ENCODE data around the gene DAGLB.

DAGLB gene

DNA sequence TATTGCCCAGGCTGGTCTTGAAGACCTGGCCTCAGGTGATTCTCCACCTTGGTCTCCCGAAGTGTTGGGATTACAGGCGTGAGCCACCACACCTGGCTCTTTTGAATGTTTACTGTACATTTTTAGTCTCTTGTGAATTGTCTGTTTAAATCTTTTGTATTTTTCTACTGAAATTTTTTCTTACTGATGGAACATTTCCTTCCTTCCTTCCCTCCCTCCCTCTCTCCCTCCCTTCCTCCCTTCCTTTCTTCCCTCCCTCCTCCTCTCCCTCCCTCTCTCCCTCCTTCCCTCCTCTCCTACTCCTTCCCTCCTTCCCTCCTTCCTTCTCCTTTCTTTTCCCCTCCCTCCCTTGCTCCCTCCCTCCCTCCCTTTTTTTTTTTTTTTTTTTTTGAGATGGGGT is 58.0 kb downstream of the DAGLB start:
- H4K20me1 ChIP-seq (ENCODE audit: control insufficient read depth, insufficient read depth, low read depth, low read length) = peaks cover 46% of the 10 kb centered on the region
- no peak overlapping the region for H3K4me2 ChIP-seq (ENCODE audit: low read length)
- H3K79me2 ChIP-seq (ENCODE audit: control insufficient read depth, low read length) = peaks cover 100% of the 10 kb centered on the region
- TF ChIP-seq, protein P1, sequence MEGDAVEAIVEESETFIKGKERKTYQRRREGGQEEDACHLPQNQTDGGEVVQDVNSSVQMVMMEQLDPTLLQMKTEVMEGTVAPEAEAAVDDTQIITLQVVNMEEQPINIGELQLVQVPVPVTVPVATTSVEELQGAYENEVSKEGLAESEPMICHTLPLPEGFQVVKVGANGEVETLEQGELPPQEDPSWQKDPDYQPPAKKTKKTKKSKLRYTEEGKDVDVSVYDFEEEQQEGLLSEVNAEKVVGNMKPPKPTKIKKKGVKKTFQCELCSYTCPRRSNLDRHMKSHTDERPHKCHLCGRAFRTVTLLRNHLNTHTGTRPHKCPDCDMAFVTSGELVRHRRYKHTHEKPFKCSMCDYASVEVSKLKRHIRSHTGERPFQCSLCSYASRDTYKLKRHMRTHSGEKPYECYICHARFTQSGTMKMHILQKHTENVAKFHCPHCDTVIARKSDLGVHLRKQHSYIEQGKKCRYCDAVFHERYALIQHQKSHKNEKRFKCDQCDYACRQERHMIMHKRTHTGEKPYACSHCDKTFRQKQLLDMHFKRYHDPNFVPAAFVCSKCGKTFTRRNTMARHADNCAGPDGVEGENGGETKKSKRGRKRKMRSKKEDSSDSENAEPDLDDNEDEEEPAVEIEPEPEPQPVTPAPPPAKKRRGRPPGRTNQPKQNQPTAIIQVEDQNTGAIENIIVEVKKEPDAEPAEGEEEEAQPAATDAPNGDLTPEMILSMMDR (IDR thresholded peaks at IDR 0.05; ENCODE audit: low read depth, low read length, poor library complexity, severe bottlenecking) = no peak
- no peak for TF ChIP-seq EZH2phosphoT487 (IDR thresholded peaks at IDR 0.05; ENCODE audit: borderline replicate concordance, low read length)
- H3K9me3 ChIP-seq (ENCODE audit: control insufficient read depth, insufficient read depth, low read length) = no peaks in the 10 kb centered on the region
- H3K27ac ChIP-seq (ENCODE audit: low read depth, low read length) = no peak overlapping the region
- no peak overlapping the region for H3K4me3 ChIP-seq (ENCODE audit: low read length)
- H3K9me2 ChIP-seq (replicated peaks; ENCODE audit: control insufficient read depth, low read length) = no peaks in the 10 kb centered on the region
- peaks cover 22% of the 10 kb centered on the region for H3K4me1 ChIP-seq (ENCODE audit: control insufficient read depth, low read length)
- H3K36me3 ChIP-seq (ENCODE audit: control insufficient read depth, low read length) = peaks cover 89% of the 10 kb centered on the region
- H3F3A ChIP-seq (ENCODE audit: control insufficient read depth, insufficient read depth) = peaks cover 3% of the 10 kb centered on the region; the same call in 1 of the 2 replicates
- H3K27me3 ChIP-seq (ENCODE audit: control insufficient read depth, low read length) = no peaks in the 10 kb centered on the region

DNA sequence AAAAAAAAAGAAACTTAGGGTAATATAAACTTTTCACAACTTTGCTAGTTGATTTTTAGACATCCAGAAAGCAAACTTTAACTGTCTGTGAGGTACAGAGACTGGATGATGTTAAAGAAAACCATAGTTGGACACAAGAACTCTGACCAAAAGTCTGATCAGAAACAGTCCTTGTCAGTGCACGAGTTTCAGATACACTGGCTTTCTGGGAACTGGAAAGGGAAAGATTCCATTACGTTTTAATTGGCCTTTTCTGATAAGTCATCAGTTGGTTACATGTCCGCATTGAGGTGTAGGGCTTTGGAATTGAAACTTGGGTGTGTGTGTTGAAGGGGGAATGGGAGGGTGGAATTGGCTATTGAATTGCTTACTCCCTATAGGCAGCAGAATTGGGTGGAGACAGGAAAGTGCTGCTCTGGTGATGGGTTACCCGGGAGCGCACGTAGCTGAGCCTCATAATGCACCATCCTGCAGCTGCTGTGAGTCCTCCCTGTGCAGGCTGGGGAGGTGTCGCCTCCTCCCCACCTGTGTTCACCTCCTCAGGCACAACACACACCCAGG is 59.9 kb downstream of the DAGLB start:
- Histone ChIP-seq H3K9me2 (replicated peaks; ENCODE audit: control insufficient read depth, low read length) (no peaks in the 10 kb centered on the region), H4K20me1 (ENCODE audit: control insufficient read depth, insufficient read depth, low read depth, low read length) (peaks cover 44% of the 10 kb centered on the region), H3F3A (ENCODE audit: control insufficient read depth, insufficient read depth) (peaks cover 3% of the 10 kb centered on the region; the same call in 1 of the 2 replicates), H3K9me3 (ENCODE audit: control insufficient read depth, insufficient read depth, low read length) (no peaks in the 10 kb centered on the region), H3K36me3 (ENCODE audit: control insufficient read depth, low read length) (peaks cover 80% of the 10 kb centered on the region), H3K4me1 (ENCODE audit: control insufficient read depth, low read length) (peaks cover 31% of the 10 kb centered on the region), H3K4me2 (ENCODE audit: low read length) (no peak overlapping the region), H3K79me2 (ENCODE audit: control insufficient read depth, low read length) (peaks cover 100% of the 10 kb centered on the region), H3K27me3 (ENCODE audit: control insufficient read depth, low read length) (no peaks in the 10 kb centered on the region), H3K27ac (ENCODE audit: low read depth, low read length) (no peak overlapping the region), H3K4me3 (ENCODE audit: low read length) (no peak overlapping the region)
- TF ChIP-seq, protein P1 (IDR thresholded peaks at IDR 0.05; ENCODE audit: low read depth, low read length, poor library complexity, severe bottlenecking) = no peak
- TF ChIP-seq EZH2phosphoT487 (IDR thresholded peaks at IDR 0.05; ENCODE audit: borderline replicate concordance, low read length) = no peak

DNA sequence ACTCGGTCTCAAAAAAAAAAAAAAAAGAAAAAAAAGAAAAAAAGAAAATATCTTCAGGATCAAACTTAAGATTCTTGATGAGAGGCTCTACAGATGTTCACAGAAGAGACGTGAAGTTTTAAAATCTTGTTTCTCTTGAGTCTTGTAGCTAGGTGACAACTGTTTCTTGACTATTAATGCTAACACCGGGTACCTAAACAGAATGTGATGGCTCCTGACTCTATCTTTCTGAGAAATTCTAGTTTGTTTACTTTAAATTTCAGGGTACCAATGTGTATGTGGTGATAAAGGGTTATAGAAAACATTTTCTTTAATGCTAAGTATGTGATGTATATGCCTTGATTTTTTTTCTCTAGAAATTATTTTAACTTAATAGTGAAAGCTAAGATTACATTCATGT is 61.0 kb downstream of the DAGLB start:
- peaks cover 44% of the 10 kb centered on the region for H4K20me1 ChIP-seq (ENCODE audit: control insufficient read depth, insufficient read depth, low read depth, low read length)
- no peaks in the 10 kb centered on the region for H3K9me3 ChIP-seq (ENCODE audit: control insufficient read depth, insufficient read depth, low read length)
- peaks cover 7% of the 10 kb centered on the region; the same call in 1 of the 2 replicates for H3F3A ChIP-seq (ENCODE audit: control insufficient read depth, insufficient read depth)
- H3K27me3 ChIP-seq (ENCODE audit: control insufficient read depth, low read length) = no peaks in the 10 kb centered on the region
- H3K36me3 ChIP-seq (ENCODE audit: control insufficient read depth, low read length) = peaks cover 80% of the 10 kb centered on the region
- H3K4me2 ChIP-seq (ENCODE audit: low read length) = no peak overlapping the region
- peaks cover 34% of the 10 kb centered on the region for H3K4me1 ChIP-seq (ENCODE audit: control insufficient read depth, low read length)
- H3K79me2 ChIP-seq (ENCODE audit: control insufficient read depth, low read length) = peaks cover 100% of the 10 kb centered on the region
- H3K9me2 ChIP-seq (replicated peaks; ENCODE audit: control insufficient read depth, low read length) = no peaks in the 10 kb centered on the region
- no peak overlapping the region for H3K27ac ChIP-seq (ENCODE audit: low read depth, low read length)
- TF ChIP-seq EZH2phosphoT487 (IDR thresholded peaks at IDR 0.05; ENCODE audit: borderline replicate concordance, low read length) = no peak
- TF ChIP-seq, protein P1 (IDR thresholded peaks at IDR 0.05; ENCODE audit: low read depth, low read length, poor library complexity, severe bottlenecking) = no peak
- no peak overlapping the region for H3K4me3 ChIP-seq (ENCODE audit: low read length)
